Adipose tissue (tissue), 3 donors: ENCODE data around the gene SFMBT1. TPM values are rescaled to one million over a fixed set of nuclear protein-coding genes. Genes with fewer than 3 reads are reported as not detected.

Experiments
- polyA plus RNA-seq, 3 donors: library from polyadenylated mRNA; stranded (reverse); fragments of 200-250 nt; gene quantifications; one replicate each; pipeline ENCODE4 v1.2.3, GENCODE V29; 2013
- donor health status: healthy with polysubstance abuse.
- donor health status: Bipolar disorder and iron deficiency.
- donor health status: healthy.

The SFMBT1 gene
- polyA plus RNA-seq, 3 donors: 1.9 to 5.2 (median 3.1) TPM

Other genes starting within 250 kb of the SFMBT1 start
- gene ITIH4, start 215.4 kb downstream of the SFMBT1 start, polyA plus RNA-seq: 10 to 100 TPM in 2 of 3 donors, 1 to 10 TPM in 1; 4.0 to 55.2 (median 21.1) TPM
- gene MUSTN1, start 211.1 kb downstream of the SFMBT1 start, polyA plus RNA-seq: 100 to 1,000 TPM in 1 of 3 donors, 10 to 100 TPM in 1, 1 to 10 TPM in 1; 2.9 to 129 (median 19.6) TPM
- gene STIMATE, start 148.5 kb downstream of the SFMBT1 start, polyA plus RNA-seq: 10 to 100 TPM in 2 of 3 donors, 1 to 10 TPM in 1; 4.1 to 14.4 (median 12.9) TPM
- 10 to 100 TPM in 2 of 3 donors, 1 to 10 TPM in 1; 6.7 to 14.3 (median 10.0) TPM for gene RFT1, start 84.4 kb upstream of the SFMBT1 start, polyA plus RNA-seq
- gene PRKCD, start 115.1 kb upstream of the SFMBT1 start, polyA plus RNA-seq: 10 to 100 TPM; 20.7 to 73.0 (median 29.6) TPM
- 100 to 1,000 TPM in 2 of 3 donors, 10 to 100 TPM in 1; 93.0 to 396 (median 273) TPM for gene TKT, start 209.9 kb upstream of the SFMBT1 start, polyA plus RNA-seq